Measurements from ENCODE around the gene KRTAP4-12.

DNA sequence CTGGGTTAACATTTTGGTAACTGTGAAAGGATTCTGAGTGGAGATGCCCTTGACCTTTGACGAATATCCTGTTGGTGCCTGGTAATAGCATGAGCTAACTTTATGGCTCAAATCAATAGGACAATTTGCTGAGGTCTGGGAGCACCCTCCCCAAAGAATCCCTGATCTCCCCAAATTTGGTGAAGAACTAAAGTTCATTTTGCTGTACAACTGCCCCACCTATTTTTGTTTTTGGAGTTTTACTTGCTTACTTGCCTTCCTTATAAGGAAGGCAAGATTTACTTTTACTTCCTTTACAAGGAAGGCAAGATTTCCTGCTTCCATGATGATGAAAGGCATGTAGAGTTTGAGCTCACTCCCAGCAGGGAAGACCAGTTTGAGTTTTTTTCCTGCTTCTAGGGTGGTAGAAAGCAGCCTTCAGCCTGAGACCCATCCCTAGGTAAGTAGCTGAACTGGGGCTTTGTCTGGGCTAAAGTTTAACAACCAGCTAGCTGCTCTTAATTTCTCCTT lies 16.0 kb downstream of the KRTAP4-12 start:
- no peak for TF ChIP-seq CTCF (conservative IDR thresholded peaks at IDR 0.05)
- no peak for TF ChIP-seq EZH2 (IDR thresholded peaks at IDR 0.05; ENCODE audit: low read depth)
